ENCODE data around the gene ETAA1.

Gene ETAA1

DNA sequence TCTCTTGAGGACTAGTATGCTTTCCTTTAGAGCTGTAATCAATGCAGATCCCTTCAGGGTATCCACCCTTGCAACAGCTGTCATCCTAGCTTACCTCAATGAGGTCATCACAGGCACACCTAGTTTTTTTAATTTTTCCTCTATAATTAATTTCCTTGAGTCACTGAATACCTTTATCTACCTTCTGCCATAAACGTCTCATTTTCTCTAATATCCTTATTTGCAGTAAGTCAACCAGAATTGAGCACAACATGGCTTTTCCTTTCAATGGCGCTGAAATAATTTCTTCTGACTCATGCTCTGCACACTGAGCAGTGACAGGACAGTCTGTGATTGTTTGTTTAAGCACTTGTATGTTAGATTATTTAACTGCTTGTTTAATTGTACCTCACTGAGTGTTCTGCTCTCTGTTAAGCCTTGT, 49.4 kb downstream of the ETAA1 start:
- in situ Hi-C loops (cut with MboI; ENCODE audit: low pct_unique_long_range_greater_than_20kb, low sequenced_read_pairs, unreplicated experiment) = no loop called here
- DNase-seq (ENCODE audit: low spot score) = no peak
- TF ChIP-seq, protein P1, sequence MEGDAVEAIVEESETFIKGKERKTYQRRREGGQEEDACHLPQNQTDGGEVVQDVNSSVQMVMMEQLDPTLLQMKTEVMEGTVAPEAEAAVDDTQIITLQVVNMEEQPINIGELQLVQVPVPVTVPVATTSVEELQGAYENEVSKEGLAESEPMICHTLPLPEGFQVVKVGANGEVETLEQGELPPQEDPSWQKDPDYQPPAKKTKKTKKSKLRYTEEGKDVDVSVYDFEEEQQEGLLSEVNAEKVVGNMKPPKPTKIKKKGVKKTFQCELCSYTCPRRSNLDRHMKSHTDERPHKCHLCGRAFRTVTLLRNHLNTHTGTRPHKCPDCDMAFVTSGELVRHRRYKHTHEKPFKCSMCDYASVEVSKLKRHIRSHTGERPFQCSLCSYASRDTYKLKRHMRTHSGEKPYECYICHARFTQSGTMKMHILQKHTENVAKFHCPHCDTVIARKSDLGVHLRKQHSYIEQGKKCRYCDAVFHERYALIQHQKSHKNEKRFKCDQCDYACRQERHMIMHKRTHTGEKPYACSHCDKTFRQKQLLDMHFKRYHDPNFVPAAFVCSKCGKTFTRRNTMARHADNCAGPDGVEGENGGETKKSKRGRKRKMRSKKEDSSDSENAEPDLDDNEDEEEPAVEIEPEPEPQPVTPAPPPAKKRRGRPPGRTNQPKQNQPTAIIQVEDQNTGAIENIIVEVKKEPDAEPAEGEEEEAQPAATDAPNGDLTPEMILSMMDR (IDR thresholded peaks at IDR 0.05; ENCODE audit: extremely low read depth, insufficient read depth, missing control alignments) = no peak

DNA sequence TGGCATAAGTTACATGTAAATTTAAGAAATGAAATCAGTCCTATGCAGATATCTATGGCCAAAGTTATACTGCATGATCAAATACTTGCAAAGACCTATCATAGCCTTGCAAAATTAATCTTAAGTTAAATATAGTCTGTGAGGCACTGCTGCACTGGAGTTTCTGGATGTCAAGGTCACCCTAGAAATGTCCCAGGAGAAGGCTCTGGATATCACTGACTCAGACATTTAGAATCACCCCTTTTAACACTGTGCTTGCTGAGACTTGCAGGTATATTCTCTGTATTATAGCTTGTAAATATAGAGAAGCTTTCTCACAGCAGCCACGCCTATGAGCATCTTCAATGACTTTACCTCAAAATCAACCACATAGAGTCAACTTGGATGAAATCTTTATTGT, 51.5 kb downstream of the ETAA1 start:
- in situ Hi-C loops (cut with MboI; ENCODE audit: low pct_unique_long_range_greater_than_20kb, low sequenced_read_pairs, unreplicated experiment) = no loop called here
- TF ChIP-seq, protein P1 (IDR thresholded peaks at IDR 0.05; ENCODE audit: extremely low read depth, insufficient read depth, missing control alignments) = no peak
- DNase-seq (ENCODE audit: low spot score) = no peak

- DNase-seq (ENCODE audit: low spot score) = no peak
- TF ChIP-seq, protein P1 (IDR thresholded peaks at IDR 0.05; ENCODE audit: extremely low read depth, insufficient read depth, missing control alignments) = no peak
- in situ Hi-C loops (cut with MboI; ENCODE audit: low pct_unique_long_range_greater_than_20kb, low sequenced_read_pairs, unreplicated experiment) = no loop called here
Measured at GRCh38 chr2:67451086-67451832, 54.1 kb downstream of the ETAA1 start.

- in situ Hi-C loops (cut with MboI; ENCODE audit: low pct_unique_long_range_greater_than_20kb, low sequenced_read_pairs, unreplicated experiment) = no loop called here
- no peak for DNase-seq (ENCODE audit: low spot score)
- TF ChIP-seq, protein P1 (IDR thresholded peaks at IDR 0.05; ENCODE audit: extremely low read depth, insufficient read depth, missing control alignments) = no peak
Measured at GRCh38 chr2:67453310-67453709, 56.2 kb downstream of the ETAA1 start.

GRCh38 chr2:67455219-67456142, 58.3 kb downstream of the ETAA1 start:
- DNase-seq (ENCODE audit: low spot score) = no peak
- TF ChIP-seq, protein P1 (IDR thresholded peaks at IDR 0.05; ENCODE audit: extremely low read depth, insufficient read depth, missing control alignments) = no peak
- in situ Hi-C loops (cut with MboI; ENCODE audit: low pct_unique_long_range_greater_than_20kb, low sequenced_read_pairs, unreplicated experiment) = no loop called here

DNA sequence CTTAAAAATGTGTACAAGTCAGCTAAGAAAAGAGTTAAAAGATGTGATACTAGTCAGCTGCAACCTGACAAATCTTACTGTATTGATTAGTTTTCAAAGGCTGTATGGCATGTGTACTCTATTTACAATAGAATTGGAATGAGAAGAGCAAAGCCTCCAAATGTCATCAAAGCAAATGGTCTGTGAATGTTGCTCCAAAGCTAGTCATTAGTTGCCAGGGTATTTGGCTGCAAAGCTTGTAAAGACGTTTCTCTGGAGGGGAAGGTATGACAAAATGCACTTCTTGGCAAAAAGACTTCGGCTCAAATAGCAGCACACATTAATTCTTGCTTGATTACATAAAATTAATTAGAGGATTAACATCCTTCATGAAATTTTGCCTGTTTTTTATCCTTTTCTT, 59.3 kb downstream of the ETAA1 start:
- TF ChIP-seq, protein P1 (IDR thresholded peaks at IDR 0.05; ENCODE audit: extremely low read depth, insufficient read depth, missing control alignments) = no peak
- DNase-seq (ENCODE audit: low spot score) = no peak
- in situ Hi-C loops (cut with MboI; ENCODE audit: low pct_unique_long_range_greater_than_20kb, low sequenced_read_pairs, unreplicated experiment) = no loop called here

Measured in GM13977 (cell line).